ENCODE measurements around the gene PHACTR3.
A peak's percentile ranks its signal among the peaks of the same experiment; 100 is the strongest.

PHACTR3 gene

DNA sequence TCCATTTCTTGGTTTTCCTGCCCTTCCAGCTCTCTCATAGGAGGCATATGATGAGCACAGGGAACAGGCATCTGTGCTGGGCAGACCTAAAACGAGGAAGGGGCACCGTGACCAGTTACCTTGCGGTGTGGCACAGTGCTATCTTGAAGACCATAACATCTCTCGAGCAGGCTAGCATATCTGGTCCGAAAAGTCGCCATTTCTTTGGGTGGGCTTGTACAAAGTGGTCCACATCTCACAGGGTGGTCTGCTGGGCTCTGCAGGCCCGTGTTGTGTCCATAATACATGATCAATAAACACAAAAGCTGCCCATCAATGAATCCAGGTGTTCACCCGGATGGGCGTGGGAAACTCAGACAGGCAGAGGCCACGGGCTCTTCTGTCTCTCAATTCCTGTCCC is 115.7 kb downstream of the PHACTR3 start:
- Histone ChIP-seq H3K27ac (ENCODE audit: low read depth, low read length) (no peak overlapping the region), H3K4me1 (ENCODE audit: control insufficient read depth in 1 of 2, insufficient read depth in 2 of 2, low read length in 2 of 2) (no peaks in the 10 kb centered on the region), H3K4ac (ENCODE audit: low read depth, low read length) (no peak overlapping the region), H3K4me2 (ENCODE audit: low read length) (no peak overlapping the region), H2BK120ac (ENCODE audit: insufficient read depth, low read length, poor library complexity) (no peak overlapping the region), H4K12ac (ENCODE audit: low read depth, low read length) (no peak overlapping the region), H2BK5ac (ENCODE audit: low read depth, low read length, poor library complexity) (no peak overlapping the region), H3K79me1 (ENCODE audit: low read length) (no peaks in the 10 kb centered on the region), H3K36me3 (ENCODE audit: control insufficient read depth in 1 of 2, insufficient read depth in 2 of 2, low read length in 2 of 2) (no peaks in the 10 kb centered on the region), H3K9me3 (ENCODE audit: insufficient read depth, low read depth, low read length) (peaks cover 38% of the 10 kb centered on the region), H3K23ac (ENCODE audit: low read length) (no peak overlapping the region), H2AK5ac (ENCODE audit: low read length) (no peak overlapping the region), H2AFZ (ENCODE audit: insufficient read depth, low read length, poor library complexity) (no peak overlapping the region), H3K4me3 (ENCODE audit: low read depth, low read length) (no peak overlapping the region), H3K27me3 (ENCODE audit: insufficient read depth, low read length) (no peaks in the 10 kb centered on the region), H2BK12ac (ENCODE audit: low read length) (no peak overlapping the region), H3K79me2 (ENCODE audit: control insufficient read depth, insufficient read depth, low read length, poor library complexity) (no peaks in the 10 kb centered on the region), H3K14ac (ENCODE audit: low read length) (no peak overlapping the region), H3K9ac (ENCODE audit: low read length) (no peak overlapping the region), H4K8ac (ENCODE audit: low read depth, low read length) (no peak overlapping the region), H4K91ac (ENCODE audit: low read depth, low read length) (no peak overlapping the region), H3K18ac (ENCODE audit: low read length) (no peak overlapping the region)
- no peak for DNase-seq
- no CpG with 5 or more reads among the region's 10 CpGs for WGBS (ENCODE audit: extremely low coverage, insufficient coverage, insufficient read length)

DNA sequence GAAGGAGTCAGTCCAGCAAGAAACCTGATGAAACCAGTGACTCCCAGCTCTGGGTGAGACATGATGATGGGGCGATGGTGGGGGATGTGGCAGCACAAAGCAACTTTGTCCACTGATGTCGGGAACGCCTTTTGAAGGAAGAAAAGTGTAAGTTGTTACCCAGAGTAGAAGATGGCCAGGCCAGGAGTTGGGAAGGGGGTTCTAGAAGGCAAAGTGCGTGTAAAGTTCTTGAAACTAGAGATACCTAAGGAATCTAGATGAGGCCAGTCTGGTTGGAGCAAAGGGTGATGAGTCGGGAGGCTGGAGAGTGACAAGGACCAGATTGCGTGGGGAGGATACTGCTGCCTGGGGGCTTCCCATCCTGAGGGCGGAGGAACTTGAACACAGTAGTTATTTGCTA is 117.0 kb downstream of the PHACTR3 start:
- H2BK5ac ChIP-seq (ENCODE audit: low read depth, low read length, poor library complexity): no peak overlapping the region
- H2AK5ac ChIP-seq (ENCODE audit: low read length): no peak overlapping the region
- H3K4me2 ChIP-seq (ENCODE audit: low read length): no peak overlapping the region
- no peak overlapping the region for H4K8ac ChIP-seq (ENCODE audit: low read depth, low read length)
- no peaks in the 10 kb centered on the region for H3K36me3 ChIP-seq (ENCODE audit: control insufficient read depth in 1 of 2, insufficient read depth in 2 of 2, low read length in 2 of 2)
- no peaks in the 10 kb centered on the region for H3K27me3 ChIP-seq (ENCODE audit: insufficient read depth, low read length)
- H3K79me1 ChIP-seq (ENCODE audit: low read length): no peaks in the 10 kb centered on the region
- no peak overlapping the region for H3K9ac ChIP-seq (ENCODE audit: low read length)
- no peak overlapping the region for H3K4ac ChIP-seq (ENCODE audit: low read depth, low read length)
- H3K14ac ChIP-seq (ENCODE audit: low read length): no peak overlapping the region
- no peak overlapping the region for H4K91ac ChIP-seq (ENCODE audit: low read depth, low read length)
- peaks cover 47% of the 10 kb centered on the region for H3K9me3 ChIP-seq (ENCODE audit: insufficient read depth, low read depth, low read length)
- no peak for DNase-seq
- no peak overlapping the region for H3K23ac ChIP-seq (ENCODE audit: low read length)
- no CpG with 5 or more reads among the region's 7 CpGs for WGBS (ENCODE audit: extremely low coverage, insufficient coverage, insufficient read length)
- no peak overlapping the region for H2BK12ac ChIP-seq (ENCODE audit: low read length)
- no peak overlapping the region for H4K12ac ChIP-seq (ENCODE audit: low read depth, low read length)
- no peak overlapping the region for H2AFZ ChIP-seq (ENCODE audit: insufficient read depth, low read length, poor library complexity)
- no peak overlapping the region for H3K4me3 ChIP-seq (ENCODE audit: low read depth, low read length)
- no peaks in the 10 kb centered on the region for H3K79me2 ChIP-seq (ENCODE audit: control insufficient read depth, insufficient read depth, low read length, poor library complexity)
- no peak overlapping the region for H3K18ac ChIP-seq (ENCODE audit: low read length)
- no peak overlapping the region for H3K27ac ChIP-seq (ENCODE audit: low read depth, low read length)
- H3K4me1 ChIP-seq (ENCODE audit: control insufficient read depth in 1 of 2, insufficient read depth in 2 of 2, low read length in 2 of 2): no peaks in the 10 kb centered on the region
- no peak overlapping the region for H2BK120ac ChIP-seq (ENCODE audit: insufficient read depth, low read length, poor library complexity)

DNA sequence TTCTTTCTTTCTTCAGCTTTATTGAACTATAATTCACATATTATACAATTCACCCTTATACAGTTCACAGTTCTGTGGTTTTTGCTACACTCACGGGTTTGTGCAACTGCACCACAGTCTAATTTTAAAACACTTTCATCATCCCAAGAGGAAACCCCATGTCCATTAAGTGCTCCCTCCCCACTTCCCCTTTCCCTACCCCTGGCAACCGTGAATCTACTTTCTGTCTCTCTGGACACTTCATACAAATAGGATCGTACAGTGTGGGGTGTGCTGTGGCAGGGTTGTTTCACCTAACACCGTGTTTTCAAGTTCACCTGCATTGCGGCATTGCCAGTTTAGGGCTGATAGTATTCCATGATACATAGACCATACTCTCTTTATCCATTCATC is 118.8 kb downstream of the PHACTR3 start:
- Histone ChIP-seq H3K18ac (ENCODE audit: low read length) (no peak overlapping the region), H3K9ac (ENCODE audit: low read length) (no peak overlapping the region), H3K4me1 (ENCODE audit: control insufficient read depth in 1 of 2, insufficient read depth in 2 of 2, low read length in 2 of 2) (no peaks in the 10 kb centered on the region), H2BK120ac (ENCODE audit: insufficient read depth, low read length, poor library complexity) (no peak overlapping the region), H4K8ac (ENCODE audit: low read depth, low read length) (no peak overlapping the region), H3K14ac (ENCODE audit: low read length) (no peak overlapping the region), H2BK5ac (ENCODE audit: low read depth, low read length, poor library complexity) (no peak overlapping the region), H2AK5ac (ENCODE audit: low read length) (no peak overlapping the region), H2AFZ (ENCODE audit: insufficient read depth, low read length, poor library complexity) (no peak overlapping the region), H3K4ac (ENCODE audit: low read depth, low read length) (no peak overlapping the region), H3K23ac (ENCODE audit: low read length) (no peak overlapping the region), H3K79me2 (ENCODE audit: control insufficient read depth, insufficient read depth, low read length, poor library complexity) (no peaks in the 10 kb centered on the region), H3K27me3 (ENCODE audit: insufficient read depth, low read length) (no peaks in the 10 kb centered on the region), H3K4me3 (ENCODE audit: low read depth, low read length) (no peak overlapping the region), H4K12ac (ENCODE audit: low read depth, low read length) (no peak overlapping the region), H3K27ac (ENCODE audit: low read depth, low read length) (no peak overlapping the region), H3K9me3 (ENCODE audit: insufficient read depth, low read depth, low read length) (peaks cover 54% of the 10 kb centered on the region), H4K91ac (ENCODE audit: low read depth, low read length) (no peak overlapping the region), H2BK12ac (ENCODE audit: low read length) (no peak overlapping the region), H3K36me3 (ENCODE audit: control insufficient read depth in 1 of 2, insufficient read depth in 2 of 2, low read length in 2 of 2) (no peaks in the 10 kb centered on the region), H3K79me1 (ENCODE audit: low read length) (no peaks in the 10 kb centered on the region), H3K4me2 (ENCODE audit: low read length) (no peak overlapping the region)
- WGBS (ENCODE audit: extremely low coverage, insufficient coverage, insufficient read length): no CpG with 5 or more reads among the region's 5 CpGs
- peak in 1 of 2 donors; percentile 12 for DNase-seq

DNA sequence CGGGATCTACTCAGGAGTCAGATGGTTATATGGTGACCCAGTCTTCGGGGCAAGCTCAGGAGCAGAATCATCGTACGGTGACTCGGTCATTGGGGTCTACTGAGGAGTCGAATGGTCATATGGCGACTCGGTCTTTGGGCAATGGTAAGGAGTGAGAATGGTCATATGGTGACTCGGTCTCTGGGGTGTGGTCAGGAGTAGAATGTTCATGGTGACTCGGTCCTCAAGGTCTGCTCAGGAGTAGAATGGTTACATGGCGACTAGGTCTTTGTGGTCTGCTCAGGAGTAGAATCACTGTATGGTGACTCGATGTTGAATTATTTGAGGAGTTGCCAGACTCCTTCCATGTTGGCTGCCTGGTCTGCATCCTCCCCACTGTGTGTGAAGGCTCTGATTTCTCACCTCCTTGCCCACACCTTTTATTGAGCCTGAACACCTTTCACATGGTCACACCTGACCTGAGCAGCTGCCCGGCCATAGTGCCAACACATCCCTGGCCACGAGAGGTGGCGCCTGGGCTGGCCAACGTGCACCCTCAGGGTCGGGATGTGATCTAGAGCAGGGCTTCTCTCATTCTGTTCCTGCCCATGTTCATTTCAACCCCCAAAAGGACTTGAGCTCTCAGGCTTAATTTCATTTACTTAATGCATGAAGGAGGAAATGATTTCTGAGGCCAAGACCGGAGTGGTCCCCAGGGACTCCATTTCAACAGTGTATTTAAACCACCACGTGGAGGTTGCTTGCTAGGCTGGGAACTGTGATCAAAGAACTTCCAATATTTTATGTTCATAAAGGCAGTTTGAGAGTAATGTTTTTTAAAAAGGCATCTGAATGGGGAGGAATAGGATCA is 119.5 kb downstream of the PHACTR3 start:
- no peaks in the 10 kb centered on the region for H3K79me2 ChIP-seq (ENCODE audit: control insufficient read depth, insufficient read depth, low read length, poor library complexity)
- no peak overlapping the region for H3K27ac ChIP-seq (ENCODE audit: low read depth, low read length)
- peaks cover 55% of the 10 kb centered on the region for H3K9me3 ChIP-seq (ENCODE audit: insufficient read depth, low read depth, low read length)
- H2BK12ac ChIP-seq (ENCODE audit: low read length): no peak overlapping the region
- no peak for DNase-seq
- no peak overlapping the region for H3K4me2 ChIP-seq (ENCODE audit: low read length)
- no peak overlapping the region for H4K91ac ChIP-seq (ENCODE audit: low read depth, low read length)
- H2BK120ac ChIP-seq (ENCODE audit: insufficient read depth, low read length, poor library complexity): no peak overlapping the region
- no peak overlapping the region for H3K4me3 ChIP-seq (ENCODE audit: low read depth, low read length)
- H3K18ac ChIP-seq (ENCODE audit: low read length): no peak overlapping the region
- no peak overlapping the region for H3K23ac ChIP-seq (ENCODE audit: low read length)
- H3K14ac ChIP-seq (ENCODE audit: low read length): no peak overlapping the region
- H4K8ac ChIP-seq (ENCODE audit: low read depth, low read length): no peak overlapping the region
- no peak overlapping the region for H3K4ac ChIP-seq (ENCODE audit: low read depth, low read length)
- no peak overlapping the region for H2BK5ac ChIP-seq (ENCODE audit: low read depth, low read length, poor library complexity)
- no peak overlapping the region for H2AK5ac ChIP-seq (ENCODE audit: low read length)
- WGBS (ENCODE audit: extremely low coverage, insufficient coverage, insufficient read length): no CpG with 5 or more reads among the region's 19 CpGs
- no peaks in the 10 kb centered on the region for H3K27me3 ChIP-seq (ENCODE audit: insufficient read depth, low read length)
- no peaks in the 10 kb centered on the region for H3K36me3 ChIP-seq (ENCODE audit: control insufficient read depth in 1 of 2, insufficient read depth in 2 of 2, low read length in 2 of 2)
- H3K4me1 ChIP-seq (ENCODE audit: control insufficient read depth in 1 of 2, insufficient read depth in 2 of 2, low read length in 2 of 2): no peaks in the 10 kb centered on the region
- H3K79me1 ChIP-seq (ENCODE audit: low read length): no peaks in the 10 kb centered on the region
- no peak overlapping the region for H3K9ac ChIP-seq (ENCODE audit: low read length)
- H4K12ac ChIP-seq (ENCODE audit: low read depth, low read length): no peak overlapping the region
- no peak overlapping the region for H2AFZ ChIP-seq (ENCODE audit: insufficient read depth, low read length, poor library complexity)
